Hematopoietic multipotent progenitor cell treated with erythropoietin and hydrocortisone succinate and interleukin-3 and kit ligand, for 6 days (in vitro differentiated cells): ENCODE measurements around the gene RASD2.

ENCODE experiments used
- DNase-seq: peaks from one replicate; pipeline ENCODE4 v3.0.0-alpha.2; 2015

The RASD2 gene

DNA sequence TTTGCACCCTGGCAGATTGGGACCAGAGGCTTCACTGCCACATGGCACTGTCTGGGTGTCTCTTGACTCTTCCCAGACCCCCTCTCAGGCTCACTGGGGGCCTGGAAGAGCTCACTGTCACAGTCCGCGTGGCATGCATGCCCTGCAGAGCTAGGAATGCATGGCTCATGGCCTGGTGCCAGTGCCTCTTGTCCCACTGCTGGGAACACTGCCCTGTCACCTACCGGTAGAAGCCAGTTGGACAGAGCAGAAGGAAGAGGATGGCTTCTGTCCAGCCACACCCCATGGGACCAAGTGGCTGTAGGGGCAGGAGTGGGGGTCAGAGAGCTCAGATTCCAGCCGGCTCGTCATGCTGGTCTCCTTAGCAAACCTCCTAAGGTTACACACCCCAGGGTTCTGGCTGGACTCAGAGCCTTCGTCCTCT, 46.8 kb downstream of the RASD2 start:
- DNase-seq: no peak

DNA sequence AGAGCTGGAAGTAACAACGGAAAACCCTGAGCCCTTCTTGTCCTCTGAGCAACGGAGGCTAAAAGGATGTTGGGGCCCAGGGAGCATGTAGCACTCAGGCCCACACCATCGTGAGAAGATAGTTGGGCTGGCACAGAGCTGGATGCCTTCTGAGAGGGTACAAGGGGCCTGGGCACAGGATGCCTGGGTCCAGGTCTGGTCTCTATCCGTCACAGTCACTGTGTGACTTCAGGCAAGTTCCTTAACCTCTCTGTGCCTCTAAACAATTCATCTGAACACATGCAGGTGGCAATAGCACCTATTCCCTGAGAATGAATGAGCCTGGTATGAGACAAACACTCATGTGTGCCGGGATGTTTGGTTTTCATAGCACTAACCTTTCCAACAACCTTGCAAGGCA, 47.3 kb downstream of the RASD2 start:
- no peak for DNase-seq

DNA sequence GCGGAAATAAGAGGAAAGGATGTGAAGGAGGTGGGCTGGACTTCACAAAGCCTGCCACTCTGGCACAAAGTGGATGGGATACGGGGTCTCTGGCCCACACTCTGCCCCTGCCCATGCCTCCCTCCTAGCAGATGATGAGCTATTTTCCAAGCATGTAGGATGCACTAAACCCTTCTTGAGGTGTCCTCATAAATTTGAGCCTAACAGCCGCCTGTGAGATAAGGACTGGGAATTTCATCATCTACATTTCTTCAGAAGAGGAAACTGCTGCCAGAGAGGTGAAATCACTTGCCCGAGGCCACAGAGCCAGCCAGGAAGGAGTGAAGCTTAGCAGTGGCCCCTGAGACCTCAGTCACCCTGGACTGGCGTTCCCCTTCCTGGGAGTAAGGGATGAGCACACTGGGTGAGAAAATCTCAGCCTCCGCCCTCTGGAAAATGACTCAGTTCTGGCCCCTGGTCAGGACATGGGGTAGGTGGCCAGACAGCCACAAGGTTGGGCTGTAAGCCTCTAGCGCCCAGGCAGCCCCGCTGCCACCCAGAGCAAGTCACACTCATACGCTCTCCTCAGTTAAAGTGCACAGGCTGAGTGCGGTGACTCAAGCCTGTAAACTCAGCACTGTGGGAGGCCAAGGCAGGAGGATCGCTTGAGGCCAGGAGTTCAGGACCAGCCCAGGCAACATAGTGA, 48.6 kb downstream of the RASD2 start:
- DNase-seq: peak; percentile 47

DNA sequence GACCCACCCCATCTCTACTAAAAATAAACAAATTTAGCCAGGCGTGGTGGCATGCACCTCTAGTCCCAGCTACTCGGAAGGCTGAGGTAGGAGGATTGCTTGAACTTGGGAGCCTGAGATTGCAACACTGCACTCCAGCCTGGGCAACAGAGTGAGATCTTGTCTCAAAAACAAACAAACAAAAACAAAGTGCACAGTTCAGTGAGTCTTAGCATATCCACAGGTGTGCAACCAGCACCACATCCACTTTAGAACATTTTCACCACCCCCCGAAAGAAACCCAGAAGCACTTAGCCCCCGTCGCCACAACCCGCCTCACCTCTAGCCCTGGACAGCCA, 49.1 kb downstream of the RASD2 start:
- no peak for DNase-seq

DNA sequence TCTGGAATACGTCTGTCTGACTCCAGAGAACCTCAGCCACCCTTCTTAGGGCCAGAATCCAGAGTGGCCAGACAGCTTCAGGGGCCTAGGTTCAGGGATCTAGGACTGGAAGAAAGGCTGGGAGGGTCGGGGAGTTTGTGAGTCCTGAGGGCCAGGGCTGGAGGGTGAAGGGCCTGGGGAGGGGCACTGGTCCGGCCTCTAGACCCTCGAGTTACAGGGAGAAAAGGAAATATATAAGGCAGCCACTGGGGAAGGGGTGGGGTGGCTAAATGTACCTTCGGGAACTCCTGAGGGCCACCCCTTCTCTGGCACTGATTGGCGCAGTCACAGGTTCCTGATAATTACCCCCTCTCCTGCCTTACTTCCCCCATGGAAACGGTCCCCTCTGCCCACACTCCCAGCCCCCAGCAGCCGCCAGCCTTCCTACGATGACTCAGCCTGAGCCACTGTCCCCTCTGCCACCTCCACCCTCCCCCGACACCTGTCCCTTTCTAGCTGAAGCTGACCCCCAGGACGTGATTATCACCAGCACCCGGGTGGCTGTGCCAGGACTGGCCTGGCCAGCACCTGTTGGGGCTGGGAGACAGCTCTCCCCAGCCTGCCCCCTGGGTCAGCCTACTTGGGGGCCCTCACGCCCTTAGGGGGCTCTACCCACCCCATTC, 50.1 kb downstream of the RASD2 start:
- no peak for DNase-seq

DNA sequence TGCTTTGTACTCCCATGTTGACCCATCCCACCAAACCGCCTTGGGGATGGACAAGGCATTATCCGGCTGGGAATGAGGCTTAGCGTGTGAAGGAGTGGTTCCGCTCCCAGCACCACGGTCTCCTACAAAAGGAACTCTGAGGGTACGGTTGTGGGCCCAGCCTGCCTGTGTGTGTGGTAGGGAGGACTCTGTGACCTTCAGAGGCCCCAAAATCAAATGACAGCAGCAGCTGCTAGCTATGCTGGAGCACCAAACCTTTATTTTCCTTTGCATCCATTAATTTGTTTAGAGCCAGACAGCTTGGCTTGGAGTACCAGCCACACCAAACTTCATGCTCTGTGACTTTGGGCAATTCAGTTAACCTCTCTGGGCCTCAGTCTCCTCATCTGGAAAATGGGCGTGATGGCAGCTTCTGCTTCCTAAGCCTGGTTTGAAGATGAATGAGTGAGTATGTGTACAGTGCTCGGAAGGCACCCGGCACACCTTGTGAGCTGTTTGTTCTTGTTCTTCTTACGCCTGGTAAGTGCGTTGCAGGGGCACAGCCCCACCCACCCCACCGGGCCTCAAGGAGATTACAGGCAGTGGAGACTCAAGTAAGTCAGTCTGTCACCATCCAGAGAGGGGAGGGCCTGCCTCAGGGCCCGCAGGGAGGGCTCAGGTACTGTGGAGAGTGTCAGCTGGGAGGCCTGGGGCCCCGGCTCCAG, 51.2 kb downstream of the RASD2 start:
- DNase-seq: no peak

DNA sequence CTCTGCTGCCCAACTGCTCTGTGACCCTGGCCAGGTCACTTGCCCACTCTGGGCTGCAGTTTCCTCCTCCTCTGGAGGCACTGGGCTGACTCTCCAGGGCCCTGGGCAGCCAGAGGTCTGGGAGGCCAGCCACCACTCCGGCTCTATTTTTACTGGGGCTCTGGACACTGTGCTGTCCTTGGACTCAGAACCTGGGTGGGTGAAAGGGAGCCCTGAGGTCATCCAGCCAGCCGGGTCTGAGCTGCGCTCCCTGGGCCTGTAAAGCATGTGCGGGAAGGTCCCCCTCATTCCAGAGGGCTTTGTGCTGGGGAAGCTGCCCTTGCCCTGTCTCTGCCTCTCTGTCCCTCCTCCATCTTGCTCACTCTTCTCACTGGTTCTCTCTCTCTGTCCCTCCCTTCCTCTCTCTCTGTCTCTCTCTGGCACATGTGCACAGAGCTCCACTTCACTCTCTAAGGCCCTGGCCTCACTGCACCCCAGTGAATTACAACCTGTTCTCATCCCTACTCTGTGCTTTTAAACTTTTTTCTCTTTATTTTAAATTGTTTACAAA, 51.9 kb downstream of the RASD2 start:
- no peak for DNase-seq

DNA sequence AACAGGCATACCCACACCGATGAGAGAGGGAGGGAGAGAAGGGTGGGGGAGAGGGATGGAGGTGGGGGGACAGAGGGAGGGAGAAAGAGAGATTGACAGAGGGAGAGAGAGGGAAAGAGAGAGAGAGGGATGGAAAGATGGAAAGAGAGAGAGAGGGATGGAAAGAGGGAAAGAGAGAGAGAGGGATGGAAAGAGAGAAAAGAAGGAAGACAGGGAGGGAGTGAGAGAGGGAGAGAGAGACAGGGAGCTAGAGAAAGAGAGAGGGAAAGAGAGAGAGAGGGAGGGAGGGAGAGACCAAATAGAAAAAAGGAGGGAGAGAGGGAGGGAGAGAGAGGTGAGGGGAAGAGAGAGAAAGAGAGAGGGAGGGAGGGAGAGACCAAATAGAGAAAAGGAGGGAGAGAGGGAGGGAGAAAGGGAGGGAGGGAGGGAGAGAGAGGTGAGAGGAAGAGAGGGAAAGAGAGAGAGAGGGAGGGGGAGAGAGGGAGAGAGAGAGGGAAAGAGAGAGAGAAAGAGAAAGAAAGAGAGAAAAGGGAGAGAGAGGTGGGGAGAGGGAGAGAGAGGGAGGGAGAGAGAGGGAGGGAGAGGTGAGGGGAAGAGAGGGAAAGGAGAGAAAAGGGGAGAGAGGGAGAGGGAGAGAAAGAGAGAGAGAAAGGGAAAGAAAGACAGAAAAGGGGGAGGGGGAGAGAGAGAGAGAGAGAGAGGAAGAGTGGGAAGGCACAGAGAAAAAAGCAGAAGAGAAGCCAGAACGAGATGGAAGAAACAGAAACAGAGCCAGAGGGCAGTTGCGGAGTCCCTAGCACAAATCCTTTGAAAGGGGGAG, 52.6 kb downstream of the RASD2 start:
- no peak for DNase-seq

DNA sequence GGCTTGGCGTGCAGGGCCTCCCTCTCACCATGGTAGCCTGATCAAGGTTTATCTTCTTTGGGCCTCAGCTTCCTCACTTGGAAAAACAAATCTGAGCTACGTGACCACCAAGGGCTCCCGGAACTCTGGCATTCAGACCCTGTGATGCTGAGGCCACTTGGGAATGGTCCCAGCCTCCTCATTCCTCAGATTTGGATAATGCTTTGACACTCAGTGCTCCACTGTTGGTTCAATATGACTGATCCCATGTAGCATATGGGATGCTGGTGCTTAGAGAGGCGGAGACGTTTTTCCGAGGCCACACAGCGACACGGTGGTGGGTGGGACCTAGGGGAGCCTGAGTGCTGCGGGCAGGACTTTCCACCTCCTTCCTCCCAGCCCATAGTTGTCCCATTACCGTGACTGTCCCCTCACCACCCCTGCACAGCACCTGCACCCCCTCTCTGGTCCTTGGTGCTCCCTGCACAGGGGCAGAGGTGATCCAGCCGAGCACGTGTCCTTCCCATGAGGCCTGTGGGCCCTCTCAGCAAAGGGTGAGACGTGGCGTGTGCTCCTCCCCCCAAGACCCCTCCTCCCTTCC, 53.4 kb downstream of the RASD2 start:
- DNase-seq: no peak

DNA sequence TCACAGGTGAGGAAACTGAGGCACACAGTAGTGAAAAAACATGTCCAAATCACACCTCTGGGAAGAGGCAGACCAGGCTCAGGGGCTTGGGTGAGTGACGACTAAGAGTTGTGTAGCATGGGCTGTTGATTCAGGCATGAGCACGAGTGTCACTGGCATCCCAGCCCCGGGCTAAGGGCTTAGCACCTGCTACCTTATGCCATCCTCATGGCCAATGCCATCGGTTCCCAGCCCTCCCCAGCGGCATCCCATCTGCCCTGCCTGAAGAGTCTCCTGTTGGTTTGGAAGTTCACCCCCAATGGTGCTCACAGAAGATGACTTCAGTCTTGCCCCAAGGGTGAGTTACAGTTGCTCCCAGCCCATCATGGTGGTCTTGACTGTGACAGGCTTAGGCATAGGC, 54.1 kb downstream of the RASD2 start:
- DNase-seq: no peak

DNA sequence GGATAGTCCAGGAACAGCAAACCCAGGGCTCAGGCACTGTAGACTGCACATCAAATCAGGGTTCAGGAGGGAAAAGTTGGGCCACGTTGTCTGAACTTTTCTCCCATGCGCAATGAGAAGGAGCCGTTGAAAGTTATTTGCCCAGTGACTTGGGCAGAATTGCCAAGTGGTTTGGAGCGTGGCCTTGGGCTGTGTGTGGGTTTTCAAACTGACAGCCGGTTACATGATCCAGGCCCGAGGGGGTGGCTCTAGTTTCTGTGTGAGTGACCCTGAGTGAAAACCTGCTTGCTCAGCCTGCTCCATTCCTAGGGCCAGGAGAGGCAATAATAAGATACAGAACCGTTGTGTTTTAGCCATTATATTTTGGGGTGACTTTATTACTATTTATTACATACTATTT, 56.2 kb downstream of the RASD2 start:
- no peak for DNase-seq

DNA sequence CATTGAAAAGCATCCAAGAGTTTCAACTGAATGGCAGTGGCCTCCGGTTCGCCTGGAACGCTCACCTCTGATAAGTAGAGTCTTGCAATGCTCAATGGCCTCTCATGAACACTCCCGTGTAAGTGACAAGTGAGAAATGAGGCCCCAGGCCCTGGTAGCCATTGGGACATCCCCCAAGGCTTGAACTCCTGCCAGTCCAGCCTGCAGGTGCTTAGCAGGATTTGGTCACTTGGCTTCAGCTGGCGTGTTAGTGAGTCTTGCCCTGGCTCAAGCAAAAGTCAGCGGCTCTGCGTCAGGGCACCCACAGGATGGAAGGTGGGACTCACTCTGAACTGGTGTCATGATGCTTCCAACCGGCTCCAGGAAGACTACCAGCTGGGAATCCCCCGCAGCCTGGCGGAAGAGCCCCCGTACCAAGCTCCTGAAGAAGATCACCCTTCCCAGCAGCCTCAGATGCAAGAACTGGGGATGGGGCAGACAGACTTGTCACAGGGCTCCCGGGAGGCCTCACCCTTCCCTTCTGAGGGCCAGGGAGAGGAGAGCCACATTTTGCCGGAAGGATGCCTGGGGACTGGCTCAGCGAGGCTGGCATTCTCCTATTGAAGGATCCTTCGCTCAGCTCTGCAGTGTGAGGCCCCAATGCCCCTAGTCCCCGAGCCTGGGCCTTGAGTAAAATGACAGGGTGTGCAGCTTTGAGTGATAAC, 57.2 kb downstream of the RASD2 start:
- DNase-seq: no peak

DNA sequence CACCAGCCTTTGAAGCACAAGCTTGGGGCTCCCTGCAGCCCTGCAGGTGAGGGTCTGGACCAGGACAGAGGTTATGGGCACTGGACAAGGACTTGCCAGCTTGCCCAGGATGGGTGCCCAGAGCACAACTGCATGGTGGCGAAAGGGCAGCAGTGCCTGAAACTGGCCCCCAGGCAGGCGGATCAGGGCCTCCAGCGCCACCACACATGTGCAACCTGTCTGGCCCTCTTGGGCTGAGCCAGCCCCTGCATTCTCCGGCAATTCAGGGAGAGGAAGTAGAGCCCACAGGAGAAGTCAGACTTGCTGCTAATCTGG, 57.7 kb downstream of the RASD2 start:
- DNase-seq: no peak

DNA sequence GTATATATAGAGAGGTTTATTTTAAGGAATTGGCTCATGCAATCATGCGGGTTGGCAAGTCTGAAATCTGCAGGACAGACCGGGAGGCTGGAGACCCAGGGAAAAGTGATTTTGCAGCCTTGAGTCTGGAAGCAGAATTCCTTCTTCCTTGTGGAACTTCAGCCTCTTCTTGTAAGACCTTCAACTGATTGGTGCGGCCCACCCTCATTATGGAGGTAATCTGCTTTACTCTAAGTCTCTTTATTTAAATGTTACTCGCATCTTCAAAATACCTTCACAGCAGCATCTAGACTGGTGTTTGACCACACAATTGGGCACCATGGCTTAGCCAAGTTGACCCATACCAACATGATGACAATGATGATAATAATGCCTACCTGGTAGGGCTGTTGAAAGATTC, 58.7 kb downstream of the RASD2 start:
- DNase-seq: no peak

DNA sequence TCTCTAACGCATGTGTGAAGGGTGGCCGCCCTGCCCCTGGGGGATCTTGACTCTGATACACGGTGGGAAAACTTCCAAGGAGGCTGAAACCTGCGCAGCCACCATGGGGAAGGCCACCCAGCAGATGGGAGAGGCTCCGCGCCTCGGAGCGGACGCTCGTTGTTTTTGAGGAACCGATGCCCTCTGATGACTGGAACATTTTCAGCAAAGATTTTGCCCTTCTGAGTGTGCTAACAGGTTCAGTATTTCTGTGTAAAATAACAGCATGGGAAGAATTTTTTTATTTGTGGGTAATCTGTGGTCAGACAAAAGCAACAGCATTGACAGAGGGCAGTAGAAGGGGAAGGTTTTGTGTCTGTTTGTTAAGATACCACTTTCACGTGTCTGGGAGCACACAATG, 59.8 kb downstream of the RASD2 start:
- no peak for DNase-seq

DNA sequence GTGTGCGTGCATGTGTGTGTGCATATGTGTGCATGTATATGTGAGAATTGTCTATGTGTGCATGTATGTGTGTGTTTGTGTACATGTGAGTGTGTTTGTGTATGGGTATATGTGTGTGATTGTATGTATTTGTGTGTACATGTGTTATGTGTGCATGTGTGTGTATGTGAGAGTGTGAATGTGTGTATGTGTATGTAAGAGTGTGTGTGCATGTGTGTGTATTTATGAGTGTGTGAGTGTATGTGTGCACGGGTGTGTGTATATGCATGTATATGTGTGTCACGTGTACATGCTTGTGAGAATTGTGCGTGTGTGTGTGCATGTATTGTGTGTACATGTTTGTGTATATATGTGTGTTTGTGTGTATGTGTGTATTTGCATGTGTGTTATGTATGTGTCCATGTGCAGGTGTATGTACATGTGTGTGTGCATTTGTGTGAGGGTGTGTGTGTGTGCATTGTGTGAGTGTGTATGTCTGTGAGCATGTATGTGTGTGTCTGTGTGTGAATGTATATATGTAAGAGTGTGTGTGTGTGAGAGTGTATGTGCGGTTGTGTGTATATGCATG, 60.5 kb downstream of the RASD2 start:
- DNase-seq: no peak

DNA sequence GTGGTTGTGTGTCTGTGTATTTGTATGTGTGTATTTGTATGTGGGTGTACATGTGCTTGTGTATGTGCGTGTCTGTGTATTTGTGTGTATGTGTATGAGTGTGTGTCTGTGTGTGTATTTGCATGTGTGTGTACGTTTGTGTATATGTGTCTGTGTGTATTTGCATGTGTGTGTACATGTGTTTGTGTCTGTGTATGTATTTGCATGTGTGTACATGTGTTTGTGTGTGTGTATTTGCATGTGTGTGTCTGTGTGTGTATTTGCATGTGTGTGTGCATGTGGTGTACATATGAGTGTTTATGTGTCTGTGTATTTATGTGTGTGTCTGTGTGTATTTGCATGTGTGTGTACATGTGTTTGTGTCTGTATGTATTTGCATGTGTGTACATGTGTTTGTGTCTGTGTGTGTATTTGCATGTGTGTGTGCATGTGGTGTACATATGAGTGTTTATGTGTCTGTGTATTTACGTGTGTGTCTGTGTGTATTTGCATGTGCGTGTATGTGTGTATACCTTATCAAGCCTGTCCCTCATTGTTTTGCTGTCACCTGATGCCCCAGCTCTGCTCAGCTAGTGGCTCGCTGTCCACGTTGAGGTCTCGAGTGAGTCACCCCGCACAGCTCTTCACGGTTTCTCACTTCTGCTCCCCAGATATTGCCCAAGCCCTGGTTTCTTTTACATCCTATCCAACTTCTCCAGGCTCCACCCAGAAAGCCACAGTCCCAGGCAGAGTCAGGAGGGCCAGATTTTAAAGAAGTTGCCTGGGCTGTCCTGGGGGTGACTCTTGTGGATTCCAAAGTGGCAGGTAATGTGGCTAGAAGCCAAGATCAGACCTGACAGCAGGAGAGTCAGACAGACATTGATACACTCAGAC, 61.3 kb downstream of the RASD2 start:
- peak; percentile 46 for DNase-seq
